Duodenal mucosa (tissue), 2 donors: ENCODE data around the gene NR4A3.
"Not testable (repeated sequence)": the region's sequence is repeated elsewhere in the genome, so short reads cannot be mapped to it uniquely, and the experiment has no call there.

Source experiments
- H3K27ac ChIP-seq: one replicate; pipeline ENCODE4 v1.7.0; 2013; ENCODE audit warnings: low read depth, low read length
- H3K27me3 ChIP-seq, 2 donors: one replicate each; pipeline ENCODE4 v1.7.0; 2013; ENCODE audit warnings: low read length in 2 of 2, control low read depth in 1 of 2; ENCODE audit not compliant: insufficient read depth in 2 of 2, control insufficient read depth in 1 of 2
- H3K36me3 ChIP-seq, 2 donors: one replicate each; pipeline ENCODE4 v1.7.0; 2013; ENCODE audit warnings: low read length in 2 of 2, control low read depth in 1 of 2; ENCODE audit not compliant: insufficient read depth in 2 of 2, control insufficient read depth in 1 of 2
- H3K4me1 ChIP-seq, 2 donors: one replicate each; pipeline ENCODE4 v1.7.0; 2013; ENCODE audit warnings: low read length in 2 of 2, control low read depth in 1 of 2; ENCODE audit not compliant: insufficient read depth in 2 of 2, control insufficient read depth in 1 of 2
- H3K4me3 ChIP-seq, 2 donors: one replicate each; pipeline ENCODE4 v1.7.0; 2013; ENCODE audit warnings: low read length in 2 of 2, low read depth in 1 of 2
- H3K9ac ChIP-seq, 2 donors: one replicate each; pipeline ENCODE4 v1.7.0; 2013; ENCODE audit warnings: low read length in 2 of 2, low read depth in 1 of 2
- H3K9me3 ChIP-seq, 2 donors: one replicate each; pipeline ENCODE4 v1.7.0; 2013; ENCODE audit warnings: low read length in 2 of 2, control low read depth in 1 of 2; ENCODE audit not compliant: control insufficient read depth in 1 of 2

NR4A3 gene

DNA sequence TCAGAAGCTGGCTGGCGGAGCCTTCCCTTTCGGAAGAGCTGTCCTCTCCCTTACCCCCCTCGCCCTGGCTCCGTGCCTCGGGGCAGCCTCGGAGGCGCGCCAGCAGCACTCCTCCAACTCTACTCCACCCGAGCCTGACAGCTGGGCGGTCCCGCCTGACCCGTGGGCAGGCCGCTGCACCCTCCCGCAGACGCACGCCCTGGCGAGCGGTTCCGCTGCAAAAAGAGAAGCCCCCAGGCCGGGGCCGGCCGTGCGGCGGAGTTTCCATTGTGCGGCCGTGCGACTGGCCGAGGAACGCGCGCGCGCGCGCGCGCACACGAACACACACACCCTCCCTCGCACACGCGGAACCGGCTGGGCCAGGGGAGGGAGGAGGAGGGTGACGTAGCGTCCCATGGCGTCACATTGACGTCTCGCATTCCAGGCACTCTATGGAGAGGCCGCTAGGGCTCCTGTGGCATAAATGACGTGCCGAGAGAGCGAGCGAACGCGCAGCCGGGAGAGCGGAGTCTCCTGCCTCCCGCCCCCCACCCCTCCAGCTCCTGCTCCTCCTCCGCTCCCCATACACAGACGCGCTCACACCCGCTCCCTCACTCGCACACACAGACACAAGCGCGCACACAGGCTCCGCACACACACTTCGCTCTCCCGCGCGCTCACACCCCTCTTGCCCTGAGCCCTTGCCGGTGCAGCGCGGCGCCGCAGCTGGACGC is at the start of gene NR4A3:
Gene NR4A3 (plus strand): TSS at position 490 of the 713 bp plus-strand sequence. CDS start 6,158 bp downstream, outside the sequence.
- H3K4me3 ChIP-seq: peak within 1 kb of the TSS; percentile 80 to 89
- peaks cover 33 to 47% of the 10 kb centered on the region in 2 donors for H3K4me1 ChIP-seq
- no peaks in the 10 kb centered on the region for H3K9me3 ChIP-seq
- peaks cover 36 to 48% of the 10 kb centered on the region in 2 donors for H3K27me3 ChIP-seq
- peak within 1 kb of the TSS; percentile 73 to 99 for H3K9ac ChIP-seq
- no peaks in the 10 kb centered on the region for H3K36me3 ChIP-seq
- peak within 1 kb of the TSS; percentile 88 for H3K27ac ChIP-seq

DNA sequence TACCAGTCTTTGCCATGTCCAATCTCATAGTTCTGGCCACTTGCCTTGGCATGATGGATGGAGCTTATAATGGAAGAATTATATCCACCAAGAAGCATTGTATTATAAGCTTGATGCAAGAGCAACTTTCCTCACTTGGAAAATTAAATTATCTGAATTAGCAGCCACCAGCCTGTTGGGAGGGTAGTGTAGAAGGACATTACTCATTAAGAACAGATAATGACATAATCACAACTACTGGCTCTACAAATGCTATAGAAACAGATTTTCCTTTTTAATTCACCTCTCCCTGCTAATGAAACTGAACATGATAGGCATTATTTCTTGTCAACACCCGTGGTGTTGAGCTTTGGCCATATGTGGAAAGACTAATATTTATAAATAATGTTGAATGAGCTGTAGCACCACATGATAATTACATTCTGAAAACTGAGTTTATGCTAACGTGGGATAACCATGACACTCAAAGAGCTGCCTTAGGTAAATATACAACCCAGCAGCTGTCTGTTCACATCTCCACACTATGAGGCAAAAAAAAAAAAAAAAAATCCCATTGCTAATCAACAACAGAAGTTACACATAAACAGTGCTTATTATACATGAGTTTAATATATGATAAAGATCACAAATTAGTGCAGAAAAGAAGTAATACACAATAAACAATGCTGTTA is 48.1 kb upstream of the NR4A3 start:
- Histone ChIP-seq H3K9me3 (no peaks in the 10 kb centered on the region), H3K27me3 (no peaks in the 10 kb centered on the region), H3K4me3 (no peak overlapping the region), H3K9ac (no peak overlapping the region), H3K4me1 (no peaks in the 10 kb centered on the region), H3K36me3 (no peaks in the 10 kb centered on the region), H3K27ac (no peak overlapping the region)

DNA sequence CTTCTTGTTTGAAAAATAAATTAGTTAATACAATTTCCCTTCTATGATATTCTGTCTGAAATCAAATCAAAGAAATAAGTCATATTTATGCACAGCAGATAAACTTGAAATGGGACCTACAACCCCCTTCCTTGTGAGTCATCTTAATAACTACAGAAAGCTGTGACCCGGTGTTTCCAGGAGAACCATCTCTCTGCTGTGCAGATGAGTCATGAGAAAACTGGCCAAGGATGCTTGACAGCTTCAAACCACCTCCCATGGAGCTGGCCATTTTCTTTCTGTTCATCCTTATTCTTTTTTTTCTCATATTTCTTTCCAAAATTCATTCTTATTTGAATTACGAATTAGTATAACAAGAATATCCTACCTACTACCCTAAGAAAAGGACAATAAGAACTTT is 43.4 kb upstream of the NR4A3 start:
- Histone ChIP-seq H3K36me3 (no peaks in the 10 kb centered on the region), H3K27me3 (no peaks in the 10 kb centered on the region), H3K9ac (no peak overlapping the region), H3K9me3 (no peaks in the 10 kb centered on the region), H3K27ac (no peak overlapping the region), H3K4me3 (no peak overlapping the region), H3K4me1 (no peaks in the 10 kb centered on the region)

DNA sequence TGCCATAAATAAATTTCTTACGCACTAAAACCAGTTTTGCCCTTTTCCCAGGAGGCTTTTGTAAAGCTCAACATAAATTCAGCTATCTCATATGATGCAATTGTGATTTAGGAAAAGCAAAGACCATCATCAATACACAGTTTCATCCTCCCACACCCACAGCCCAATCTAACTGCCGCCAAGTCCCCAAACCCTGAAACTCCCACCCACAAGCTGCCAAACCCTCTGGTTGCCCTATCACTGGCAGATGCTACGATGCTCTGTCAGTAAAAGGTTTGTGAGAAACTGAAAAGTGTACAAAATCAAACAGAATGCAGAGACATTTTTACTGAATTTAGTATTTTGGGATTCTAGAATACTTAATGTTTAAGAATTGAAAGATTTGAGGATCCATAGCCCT is 42.8 kb upstream of the NR4A3 start:
- no peak overlapping the region for H3K4me3 ChIP-seq
- no peaks in the 10 kb centered on the region for H3K9me3 ChIP-seq
- no peaks in the 10 kb centered on the region for H3K36me3 ChIP-seq
- H3K27me3 ChIP-seq: no peaks in the 10 kb centered on the region
- no peak overlapping the region for H3K9ac ChIP-seq
- no peak overlapping the region for H3K27ac ChIP-seq
- H3K4me1 ChIP-seq: no peaks in the 10 kb centered on the region

DNA sequence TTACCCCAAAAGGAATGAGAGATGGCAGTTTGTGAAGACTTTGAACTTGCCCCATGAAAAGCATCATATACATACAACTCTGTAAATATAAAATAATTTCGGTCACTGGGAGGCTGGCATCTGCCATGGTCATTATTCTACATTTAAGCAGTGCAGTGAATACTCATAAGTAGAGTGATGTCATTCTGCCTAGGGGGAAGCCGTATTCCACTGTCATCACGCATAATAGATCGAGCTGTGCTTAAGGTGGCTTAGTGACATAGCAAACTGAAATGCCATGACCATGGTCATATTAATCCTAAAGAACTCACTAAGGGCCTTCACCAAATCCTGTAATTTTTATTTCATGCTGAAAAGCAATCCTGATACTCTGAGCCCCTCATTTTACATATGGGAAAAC is 42.4 kb upstream of the NR4A3 start:
- no peaks in the 10 kb centered on the region for H3K9me3 ChIP-seq
- no peak overlapping the region for H3K4me3 ChIP-seq
- no peaks in the 10 kb centered on the region for H3K27me3 ChIP-seq
- no peaks in the 10 kb centered on the region for H3K36me3 ChIP-seq
- H3K9ac ChIP-seq: no peak overlapping the region
- no peak overlapping the region for H3K27ac ChIP-seq
- H3K4me1 ChIP-seq: no peaks in the 10 kb centered on the region

DNA sequence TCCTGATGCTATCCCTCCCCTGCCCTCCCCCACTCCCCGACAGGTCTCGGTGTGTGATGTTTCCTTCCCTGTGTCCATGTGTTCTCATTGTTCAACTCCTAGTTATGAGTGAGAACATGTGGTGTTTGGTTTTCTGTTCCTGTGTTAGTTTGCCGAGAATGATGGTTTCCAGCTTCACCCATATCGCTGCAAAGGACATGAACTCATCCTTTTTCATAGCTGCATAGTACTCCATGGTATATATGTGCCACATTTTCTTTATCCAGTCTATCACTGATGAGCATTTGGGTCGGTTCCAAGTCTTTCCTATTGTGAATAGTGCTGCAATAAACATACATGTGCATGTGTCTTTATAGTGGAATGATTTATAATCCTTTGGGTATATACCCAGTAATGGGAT is 39.3 kb upstream of the NR4A3 start:
- H3K9ac ChIP-seq, H3K27ac ChIP-seq, H3K9me3 ChIP-seq, H3K36me3 ChIP-seq, H3K4me3 ChIP-seq, H3K27me3 ChIP-seq, H3K4me1 ChIP-seq: not testable (repeated sequence)

DNA sequence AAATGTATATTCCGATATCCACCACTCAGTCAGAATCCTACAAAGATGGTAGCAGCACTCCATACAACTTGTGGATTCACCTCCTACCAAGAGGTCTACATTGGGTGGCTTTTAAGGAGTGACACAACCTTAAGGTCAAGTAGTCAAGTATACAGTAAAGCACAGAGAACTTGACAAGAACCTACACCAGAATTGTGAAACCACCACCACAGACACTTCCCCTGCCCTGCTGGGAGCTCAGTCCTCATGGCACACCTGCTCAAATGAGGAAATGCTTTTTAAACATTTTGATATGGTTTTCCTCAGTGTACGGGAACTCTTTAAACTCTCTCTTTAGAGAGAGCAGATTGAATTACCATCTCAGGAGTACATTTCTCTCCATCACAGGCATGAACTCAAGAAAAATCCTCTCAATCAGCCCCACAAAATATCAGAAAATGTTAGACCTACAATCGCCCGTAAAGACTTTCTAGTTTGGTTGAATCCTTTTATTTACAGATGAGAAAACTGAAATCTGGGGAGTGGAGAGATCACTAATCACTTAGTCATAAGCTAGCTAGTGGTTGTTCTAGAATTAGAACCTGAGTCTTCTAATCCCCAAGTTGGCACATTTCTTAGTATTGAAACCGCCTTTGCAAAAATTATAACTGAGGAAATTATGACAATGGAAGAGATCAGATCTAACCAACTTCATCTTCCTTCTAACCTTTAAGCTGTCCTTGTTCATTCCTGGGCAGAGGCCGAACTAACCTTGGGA is 38.5 kb upstream of the NR4A3 start:
- Histone ChIP-seq H3K9ac (no peak overlapping the region), H3K4me1 (no peaks in the 10 kb centered on the region), H3K4me3 (no peak overlapping the region), H3K27ac (no peak overlapping the region), H3K36me3 (no peaks in the 10 kb centered on the region), H3K9me3 (no peaks in the 10 kb centered on the region), H3K27me3 (peaks cover 0 to 5% of the 10 kb centered on the region in 2 donors)

DNA sequence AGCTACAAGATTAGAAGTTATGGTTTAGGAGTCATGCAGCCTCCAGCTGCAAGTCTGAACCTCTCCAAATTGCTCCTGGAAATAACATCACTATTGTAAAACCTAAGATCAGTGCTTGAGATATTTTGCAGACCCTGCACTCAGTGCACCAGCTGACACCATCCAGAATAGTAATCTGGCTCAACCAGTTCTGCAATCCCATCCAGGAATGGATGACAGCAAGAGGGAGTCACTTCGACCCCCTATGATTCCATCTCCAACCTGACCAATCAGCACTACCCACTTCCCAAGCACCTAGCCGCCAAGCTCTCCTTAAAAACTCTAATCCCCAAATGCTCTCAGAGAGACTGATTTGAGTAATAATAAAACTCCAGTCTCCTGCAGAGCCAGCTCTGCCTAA is 37.9 kb upstream of the NR4A3 start:
- no peaks in the 10 kb centered on the region for H3K9me3 ChIP-seq
- H3K27ac ChIP-seq: no peak overlapping the region
- H3K36me3 ChIP-seq: no peaks in the 10 kb centered on the region
- peaks cover 0 to 5% of the 10 kb centered on the region in 2 donors for H3K27me3 ChIP-seq
- no peak overlapping the region for H3K4me3 ChIP-seq
- H3K9ac ChIP-seq: no peak overlapping the region
- H3K4me1 ChIP-seq: no peaks in the 10 kb centered on the region

DNA sequence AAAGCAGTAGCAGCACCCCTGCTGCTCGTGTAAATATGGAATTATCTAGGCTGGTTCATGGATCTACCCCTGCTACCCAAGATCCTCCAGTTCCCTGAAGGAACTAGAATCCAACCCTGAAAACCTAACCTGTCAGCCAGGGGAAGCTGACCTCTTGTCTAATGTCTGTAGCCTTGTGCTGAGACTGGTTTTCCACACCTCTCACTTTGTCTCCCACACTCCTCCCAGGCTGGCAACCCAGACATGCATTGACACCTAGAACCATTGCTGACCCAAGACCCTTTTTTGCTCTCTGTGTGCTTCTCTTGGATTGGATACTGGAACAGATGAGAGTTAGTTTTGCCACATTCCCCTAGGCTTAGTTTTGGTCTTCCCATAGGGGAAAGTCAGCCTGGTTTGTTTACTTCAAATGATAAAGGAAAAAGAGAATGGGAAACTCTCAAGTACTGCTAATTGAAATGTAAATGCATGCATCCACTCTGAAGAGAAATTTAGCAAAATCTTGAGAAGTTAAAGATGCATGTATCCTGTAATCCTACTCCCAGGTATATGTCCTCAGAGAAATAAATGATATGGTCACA is 36.6 kb upstream of the NR4A3 start:
- Histone ChIP-seq H3K9me3 (no peaks in the 10 kb centered on the region), H3K9ac (no peak overlapping the region), H3K4me1 (no peaks in the 10 kb centered on the region), H3K4me3 (no peak overlapping the region), H3K27me3 (peaks cover 0 to 5% of the 10 kb centered on the region in 2 donors), H3K36me3 (no peaks in the 10 kb centered on the region), H3K27ac (no peak overlapping the region)

DNA sequence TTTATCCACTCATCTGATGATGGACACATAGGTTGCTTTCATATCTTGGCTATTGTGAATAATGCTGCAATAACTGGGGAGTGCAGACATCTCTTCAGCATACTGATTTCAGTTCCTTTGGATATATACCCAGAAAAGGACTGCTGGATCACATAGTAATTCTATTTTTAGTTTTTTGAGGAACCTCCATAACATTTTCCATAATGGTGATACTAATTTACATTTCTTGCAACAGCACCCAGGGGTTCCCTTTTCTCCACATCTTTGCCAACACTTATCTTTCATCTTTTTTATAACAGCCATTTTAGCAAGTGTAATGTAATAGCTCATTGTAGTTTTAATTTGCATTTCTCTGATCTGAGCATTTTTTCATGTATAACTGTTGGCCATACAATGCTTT is 34.1 kb upstream of the NR4A3 start:
- Histone ChIP-seq H3K27me3 (peaks cover 0 to 5% of the 10 kb centered on the region in 2 donors), H3K4me3 (no peak overlapping the region), H3K4me1 (no peaks in the 10 kb centered on the region), H3K9ac (no peak overlapping the region), H3K27ac (no peak overlapping the region), H3K9me3 (no peaks in the 10 kb centered on the region), H3K36me3 (no peaks in the 10 kb centered on the region)
